Stimulated activated naive CD4-positive, alpha-beta T cell (primary cell): ENCODE data around the gene DPH2.

ENCODE experiments used
- DNase-seq, 6 experiments: peaks; one replicate each; lab custom pipeline; 2025; lab: John Stamatoyannopoulos, UW

Gene DPH2

GRCh38 chr1:43969746-43970466, at the start of gene DPH2:
Gene DPH2, plus strand, starts transcription at chr1:43970010. Its CDS starts 166 bp downstream, at chr1:43970176.
- peak; percentile 88 to 95 (median 90) for DNase-seq

- DNase-seq = no peak
Measured at GRCh38 chr1:43921022-43921421, 48.8 kb upstream of the DPH2 start.

GRCh38 chr1:43924516-43924915, 45.3 kb upstream of the DPH2 start:
- DNase-seq = no peak

- DNase-seq = no peak
Measured at GRCh38 chr1:43925846-43926245, 44.0 kb upstream of the DPH2 start.

- DNase-seq = no peak
Measured at GRCh38 chr1:43930168-43930948, 39.5 kb upstream of the DPH2 start.

- no peak for DNase-seq
Measured at GRCh38 chr1:43930949-43931275, 38.9 kb upstream of the DPH2 start.

- DNase-seq = no peak
Measured at GRCh38 chr1:43931711-43932660, 37.8 kb upstream of the DPH2 start.

- DNase-seq = peak in 1 of 6 experiments; percentile 6
Measured at GRCh38 chr1:43932786-43933385, 36.9 kb upstream of the DPH2 start.

- no peak for DNase-seq
Measured at GRCh38 chr1:43933386-43934100, 36.3 kb upstream of the DPH2 start, which contains the start of gene ARTN. Gene ARTN, plus strand, starts transcription at chr1:43933801. Its CDS starts 1,856 bp downstream, at chr1:43935657.

- peak in 4 of 6 experiments; percentile 33 to 40 (median 36) for DNase-seq
Measured at GRCh38 chr1:43934101-43934985, 35.5 kb upstream of the DPH2 start.

GRCh38 chr1:43934986-43935324, 34.9 kb upstream of the DPH2 start:
- DNase-seq = no peak

- DNase-seq = no peak
Measured at GRCh38 chr1:43935711-43936427, 33.9 kb upstream of the DPH2 start.

GRCh38 chr1:43936431-43937151, 33.2 kb upstream of the DPH2 start:
- peak in 2 of 6 experiments; percentile 3 to 13 for DNase-seq

GRCh38 chr1:43937179-43937865, 32.5 kb upstream of the DPH2 start:
- DNase-seq = no peak

GRCh38 chr1:43938383-43938782, 31.4 kb upstream of the DPH2 start:
- DNase-seq = no peak

- no peak for DNase-seq
Measured at GRCh38 chr1:43938892-43939587, 30.8 kb upstream of the DPH2 start.

- no peak for DNase-seq
Measured at GRCh38 chr1:43942411-43942810, 27.4 kb upstream of the DPH2 start.

- no peak for DNase-seq
Measured at GRCh38 chr1:43944860-43945259, 24.9 kb upstream of the DPH2 start.
